Fibroblast of pulmonary artery (primary cell): ENCODE results near the gene A1BG.

Source experiments
- DNase-seq: peaks from one replicate; pipeline ENCODE4 v3.0.0-alpha.2; 2010; ENCODE audit warnings: low read depth
- H3K4me3 ChIP-seq: replicated peaks from 2 replicates; pipeline ENCODE4 v1.5.1; 2011; ENCODE audit warnings: low read depth, mild to moderate bottlenecking, control low read depth, low read length, moderate library complexity
- CTCF ChIP-seq: IDR thresholded peaks from 2 replicates; pipeline ENCODE4 v1.5.1; 2011; ENCODE audit warnings: mild to moderate bottlenecking, control low read depth, low read length, inconsistent platforms; ENCODE audit errors: missing control alignments

The A1BG gene

GRCh38 chr19:58362272-58362994, 9.1 kb upstream of the A1BG start, which contains the start of gene ZNF497:
ZNF497 (minus strand) TSS chr19:58362751; CDS start chr19:58357635, 5,116 bp downstream.
- peak within 1 kb of the TSS; percentile 74 for H3K4me3 ChIP-seq
- no peak for TF ChIP-seq CTCF
- DNase-seq = peak; percentile 97

- H3K4me3 ChIP-seq = peak overlapping the region; percentile 74
- DNase-seq = peak; percentile 55
- TF ChIP-seq CTCF = no peak
Observed at GRCh38 chr19:58361900-58362271, 8.6 kb upstream of the A1BG start.

GRCh38 chr19:58357481-58358145, 4.3 kb upstream of the A1BG start:
- TF ChIP-seq CTCF = no peak
- H3K4me3 ChIP-seq = no peak overlapping the region
- no peak for DNase-seq

GRCh38 chr19:58356766-58357480, 3.6 kb upstream of the A1BG start:
- TF ChIP-seq CTCF = no peak
- H3K4me3 ChIP-seq = peak overlapping the region; percentile 19

GRCh38 chr19:58355908-58356765, 2.8 kb upstream of the A1BG start:
- peak overlapping the region; percentile 19 for H3K4me3 ChIP-seq
- no peak for TF ChIP-seq CTCF
- DNase-seq = peak; percentile 49

More at GRCh38 chr19:58356766-58357480, 3.6 kb upstream of the A1BG start:
- DNase-seq = peak; percentile 27

- no peak for DNase-seq
- TF ChIP-seq CTCF = no peak
- no peak overlapping the region for H3K4me3 ChIP-seq
Observed at GRCh38 chr19:58355215-58355796, 2.0 kb upstream of the A1BG start.
